Measurements from ENCODE around the gene EFNA5.

EFNA5 gene

DNA sequence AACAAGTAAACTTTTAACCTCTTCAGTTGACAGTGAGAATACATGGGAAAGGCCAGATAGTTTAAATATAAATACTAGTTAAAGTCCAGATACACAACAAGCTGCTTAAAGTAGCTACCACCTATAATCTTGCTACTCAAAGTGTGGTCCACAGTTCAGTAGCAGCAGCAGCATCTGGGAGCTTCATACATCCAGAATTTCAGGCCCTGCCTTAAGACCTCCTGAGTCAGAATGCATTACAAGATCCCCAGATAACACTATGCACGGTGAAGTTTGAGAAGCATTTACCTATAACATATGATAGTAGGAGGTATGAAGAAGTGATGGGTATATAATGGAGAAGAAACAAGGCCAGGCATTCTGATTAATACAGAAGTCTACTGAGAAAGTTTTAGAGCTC lies 244.5 kb downstream of the EFNA5 start:
- peak; percentile 22 for DNase-seq (ENCODE audit: low read depth)

DNA sequence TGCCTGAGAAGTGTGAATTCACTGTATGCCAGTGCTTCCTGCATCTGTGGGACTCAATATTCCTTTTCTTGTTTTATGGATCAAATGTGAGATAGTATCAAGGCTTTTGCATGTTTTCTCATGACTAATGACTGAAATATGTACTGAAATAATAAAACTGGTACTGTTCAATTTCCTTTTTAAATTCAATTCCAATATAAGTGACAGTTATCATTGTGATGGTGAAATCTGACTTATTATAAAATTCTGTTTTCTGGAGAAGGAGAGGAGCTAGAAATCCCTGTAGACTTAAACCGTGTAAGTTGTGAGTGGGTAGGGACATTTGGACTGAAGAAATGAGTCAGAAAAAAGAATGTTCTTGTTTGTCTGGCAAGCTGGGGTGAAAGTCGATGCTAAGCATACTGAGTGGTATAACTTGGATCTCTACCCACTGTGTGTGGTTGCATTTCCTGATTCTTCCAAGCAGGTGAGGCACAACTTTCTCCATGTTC lies 245.2 kb downstream of the EFNA5 start:
- peak; percentile 87 for DNase-seq (ENCODE audit: low read depth)

DNA sequence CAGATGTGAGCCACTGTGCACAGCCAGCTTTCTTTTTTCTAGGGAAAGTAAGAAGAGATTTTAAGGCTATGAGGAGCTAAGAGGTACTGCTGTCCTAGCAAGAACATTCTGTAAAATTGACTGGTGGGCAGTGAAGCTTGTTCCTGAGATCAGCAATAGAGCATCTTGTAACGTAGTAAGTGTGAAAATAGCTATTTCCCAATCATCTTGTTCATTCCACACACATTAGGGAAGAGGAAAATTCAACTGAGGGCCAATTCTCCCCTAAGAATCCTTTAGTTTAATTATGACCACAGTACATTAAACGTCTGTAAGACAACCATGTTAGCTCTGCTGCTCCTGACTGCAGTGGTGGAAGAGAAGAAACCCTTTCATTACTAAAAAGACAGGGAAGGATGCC lies 246.2 kb downstream of the EFNA5 start:
- peak; percentile 4 for DNase-seq (ENCODE audit: low read depth)

DNA sequence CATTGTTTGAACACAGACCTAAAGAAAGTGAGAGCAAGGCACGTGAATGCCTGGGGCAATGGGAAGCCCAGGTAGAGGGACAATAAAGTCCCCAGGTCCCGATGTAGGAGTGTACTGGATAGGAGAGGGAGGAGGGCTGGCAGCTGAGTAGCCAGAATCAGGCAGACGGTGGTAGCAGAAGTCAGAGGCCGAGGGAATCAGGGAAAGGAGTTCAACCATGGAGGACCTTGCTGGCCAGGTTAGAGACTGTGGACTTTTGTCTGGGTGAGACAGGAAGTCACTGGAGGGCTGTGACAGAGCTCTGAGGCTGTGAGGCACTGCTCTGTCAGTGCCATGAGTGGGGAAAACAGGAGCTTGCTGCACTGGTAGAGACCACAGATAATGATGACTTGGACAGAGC lies 248.2 kb downstream of the EFNA5 start:
- DNase-seq (ENCODE audit: low read depth) = peak; percentile 33

DNA sequence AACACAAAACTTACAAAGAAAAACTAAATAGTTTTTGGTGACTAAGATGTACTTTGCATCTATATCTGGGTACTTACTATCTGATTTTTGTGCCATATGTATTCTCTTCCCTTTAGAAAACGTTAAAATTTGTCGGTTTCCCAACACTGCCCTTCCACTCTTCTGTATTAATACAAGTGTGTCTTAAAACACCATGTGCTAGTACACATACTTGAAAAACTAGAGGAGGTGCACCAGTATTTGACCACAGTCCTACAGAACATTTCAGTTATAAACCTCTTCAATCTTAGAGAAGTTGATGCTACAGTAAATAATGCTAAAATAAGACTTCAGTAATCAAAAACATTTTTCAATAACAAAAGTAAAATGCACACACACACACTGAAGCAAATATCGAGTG lies 251.2 kb downstream of the EFNA5 start:
- DNase-seq (ENCODE audit: low read depth) = no peak

DNA sequence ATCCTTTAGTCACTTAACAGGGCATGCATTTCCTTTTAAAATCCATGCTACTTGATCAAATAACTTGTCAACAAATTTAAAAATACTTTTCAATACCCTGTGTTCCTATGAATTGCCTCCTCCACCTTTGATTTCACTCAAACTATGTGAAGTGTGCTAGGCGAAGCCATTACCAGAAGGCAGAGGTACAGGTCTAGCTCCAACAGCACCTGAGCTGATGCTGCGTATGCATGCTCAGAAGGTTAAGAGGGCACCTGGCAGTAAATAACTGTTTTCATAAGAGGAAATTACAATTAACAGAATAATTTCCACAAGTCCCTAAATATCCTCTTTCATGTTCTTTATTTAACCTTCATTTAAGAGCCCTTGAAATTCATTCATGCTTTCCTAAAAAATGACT lies 251.8 kb downstream of the EFNA5 start:
- DNase-seq (ENCODE audit: low read depth) = no peak

DNA sequence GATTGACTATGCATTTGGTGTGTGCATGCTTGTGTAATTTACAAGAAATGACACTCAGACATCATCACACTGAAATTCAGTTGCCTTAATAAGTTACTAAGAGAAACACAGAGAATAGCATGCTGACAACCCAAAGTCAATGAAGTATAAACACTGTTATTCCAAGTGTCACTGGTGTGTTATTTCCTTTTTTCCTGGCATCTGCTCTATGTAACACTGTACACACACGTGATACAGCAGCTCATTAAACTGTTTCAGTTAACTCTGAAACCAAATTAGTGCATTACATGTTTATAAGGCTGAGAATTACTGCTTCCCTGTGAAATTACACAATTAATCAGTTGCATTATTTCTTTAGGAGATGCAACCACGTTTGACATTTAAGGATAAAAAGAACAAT lies 252.7 kb downstream of the EFNA5 start:
- DNase-seq (ENCODE audit: low read depth) = no peak

DNA sequence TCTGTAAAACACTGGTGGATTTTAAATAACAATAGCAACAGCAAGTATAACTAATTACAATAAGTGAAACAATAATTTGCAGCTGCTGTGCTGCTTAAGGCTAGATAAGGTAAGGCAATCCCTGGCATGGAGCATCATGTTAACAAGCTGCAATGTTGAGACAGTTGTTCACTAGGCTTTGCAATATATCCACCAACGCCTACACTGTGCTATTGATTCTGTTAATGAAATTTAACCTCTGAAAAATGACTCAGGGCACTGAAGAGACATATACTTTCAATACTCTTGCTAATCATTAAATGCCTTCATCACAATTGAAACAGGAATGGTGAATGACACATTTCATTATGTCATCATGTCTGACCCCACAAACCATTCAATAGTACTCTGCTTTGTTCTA lies 255.0 kb downstream of the EFNA5 start:
- no peak for DNase-seq (ENCODE audit: low read depth)

DNA sequence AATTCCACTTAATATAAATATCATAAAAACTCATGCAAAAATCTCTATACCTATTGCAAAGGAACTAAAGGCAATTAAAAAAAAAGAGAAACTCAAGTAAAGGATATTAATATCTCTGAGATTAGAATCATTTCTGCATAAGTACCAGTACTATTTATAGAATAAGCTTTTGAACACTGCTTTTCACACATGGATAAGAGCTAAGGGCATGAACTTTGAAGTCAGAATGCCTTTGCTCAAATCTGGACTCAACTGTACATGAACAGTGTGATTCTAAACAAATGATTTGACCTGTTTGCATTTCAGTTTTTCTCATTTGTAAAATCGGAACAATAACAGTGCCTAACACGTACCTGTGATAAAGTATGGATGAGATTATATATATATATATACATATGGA lies 255.9 kb downstream of the EFNA5 start:
- no peak for DNase-seq (ENCODE audit: low read depth)

DNA sequence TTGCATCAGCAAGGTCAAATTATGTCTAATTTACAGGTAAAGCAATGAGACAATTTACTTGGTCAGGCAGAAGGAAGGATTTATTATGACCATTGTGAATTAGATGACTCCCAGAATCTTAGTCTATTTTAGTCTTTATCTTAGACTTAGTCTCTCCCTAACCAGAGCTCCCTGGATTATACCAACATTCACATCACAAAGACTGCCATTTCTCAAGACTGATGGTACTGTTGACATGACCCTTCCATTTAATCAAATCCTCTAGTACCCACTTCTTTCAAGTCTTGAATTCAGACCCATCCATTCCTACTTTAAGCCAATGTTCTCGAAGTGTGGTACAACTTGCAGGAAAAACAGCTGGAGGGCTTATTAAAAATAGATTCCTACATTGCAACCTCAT lies 257.0 kb downstream of the EFNA5 start:
- no peak for DNase-seq (ENCODE audit: low read depth)

DNA sequence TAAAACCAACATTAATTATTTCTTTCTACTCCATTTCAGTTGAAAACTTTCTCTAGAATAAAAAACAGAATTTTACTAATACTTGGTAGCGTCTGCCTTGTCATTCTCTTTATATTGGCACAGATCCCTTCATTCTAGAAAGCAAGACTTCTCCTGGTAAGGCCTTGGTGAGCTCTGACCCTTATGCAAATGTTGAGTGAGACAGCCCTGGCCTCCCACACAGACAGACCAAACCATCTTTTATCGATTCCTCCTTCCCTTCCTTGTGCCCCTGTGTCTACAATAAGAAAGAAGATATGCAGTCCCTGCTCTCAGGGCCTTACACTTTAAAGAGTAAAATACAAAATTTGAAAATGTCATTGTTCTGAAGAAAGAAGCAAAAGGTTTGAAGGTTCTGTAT lies 262.2 kb downstream of the EFNA5 start:
- DNase-seq (ENCODE audit: low read depth) = no peak

DNA sequence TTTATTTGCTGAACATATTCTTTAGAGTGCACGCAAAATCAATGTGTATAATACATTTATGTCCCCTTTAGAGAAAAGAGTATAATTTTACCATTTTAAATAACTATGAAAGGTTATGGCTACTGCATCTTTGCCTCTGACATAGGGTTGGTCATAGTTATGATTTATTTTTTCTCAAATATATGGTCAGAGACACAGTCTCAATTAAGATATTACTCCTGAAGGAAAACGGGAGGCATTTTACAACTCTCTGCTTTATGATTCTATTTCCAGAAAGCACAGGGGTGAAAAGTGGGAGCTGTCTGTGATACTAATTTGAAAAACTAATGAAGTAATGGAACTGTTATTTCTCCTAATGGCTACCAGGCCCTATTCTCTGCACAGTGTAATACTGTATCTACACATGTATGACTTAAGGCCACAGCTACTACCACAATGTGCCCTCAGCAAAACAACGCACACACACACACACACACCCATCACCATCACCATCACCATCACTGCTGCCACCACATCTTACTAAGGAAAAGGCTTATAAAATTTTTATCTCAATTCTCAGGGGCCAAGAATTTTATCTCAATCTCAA lies 262.9 kb downstream of the EFNA5 start:
- no peak for DNase-seq (ENCODE audit: low read depth)

DNA sequence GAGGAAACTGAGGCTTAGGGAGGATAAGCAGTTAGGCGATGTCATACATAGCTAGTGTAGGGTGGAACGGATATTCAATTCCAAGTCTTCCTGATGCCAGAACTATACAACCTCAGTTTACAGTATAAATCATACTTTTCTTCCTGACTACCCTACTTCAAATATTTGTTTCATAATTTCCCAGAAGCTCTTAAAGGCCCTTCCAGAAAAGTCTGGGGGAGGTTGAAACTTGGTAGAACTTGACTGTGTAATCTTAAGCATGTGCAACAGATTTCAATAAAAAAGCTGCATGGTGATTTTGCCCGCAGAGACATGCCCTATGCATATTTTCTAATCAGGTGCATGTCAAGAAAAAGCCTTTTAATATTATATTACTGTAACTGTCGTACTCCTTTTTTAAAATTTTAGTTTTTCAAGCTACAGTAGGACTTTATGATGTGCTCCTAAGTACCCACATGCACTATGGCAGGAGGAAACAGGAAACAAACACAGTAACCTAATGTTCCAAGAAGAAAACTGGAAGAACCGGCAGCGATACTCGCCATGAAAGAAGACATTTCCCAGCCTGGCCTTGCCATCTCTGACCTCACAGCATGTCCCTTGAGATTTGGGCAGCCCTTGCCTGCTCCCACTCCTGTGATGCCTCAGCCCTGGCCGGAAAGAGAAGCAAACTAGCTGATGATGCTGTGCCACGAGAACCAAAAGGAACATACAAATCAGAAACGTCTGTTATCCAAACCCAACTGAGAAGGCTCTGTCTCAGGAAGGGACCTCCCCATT lies 266.0 kb downstream of the EFNA5 start:
- no peak for DNase-seq (ENCODE audit: low read depth)

DNA sequence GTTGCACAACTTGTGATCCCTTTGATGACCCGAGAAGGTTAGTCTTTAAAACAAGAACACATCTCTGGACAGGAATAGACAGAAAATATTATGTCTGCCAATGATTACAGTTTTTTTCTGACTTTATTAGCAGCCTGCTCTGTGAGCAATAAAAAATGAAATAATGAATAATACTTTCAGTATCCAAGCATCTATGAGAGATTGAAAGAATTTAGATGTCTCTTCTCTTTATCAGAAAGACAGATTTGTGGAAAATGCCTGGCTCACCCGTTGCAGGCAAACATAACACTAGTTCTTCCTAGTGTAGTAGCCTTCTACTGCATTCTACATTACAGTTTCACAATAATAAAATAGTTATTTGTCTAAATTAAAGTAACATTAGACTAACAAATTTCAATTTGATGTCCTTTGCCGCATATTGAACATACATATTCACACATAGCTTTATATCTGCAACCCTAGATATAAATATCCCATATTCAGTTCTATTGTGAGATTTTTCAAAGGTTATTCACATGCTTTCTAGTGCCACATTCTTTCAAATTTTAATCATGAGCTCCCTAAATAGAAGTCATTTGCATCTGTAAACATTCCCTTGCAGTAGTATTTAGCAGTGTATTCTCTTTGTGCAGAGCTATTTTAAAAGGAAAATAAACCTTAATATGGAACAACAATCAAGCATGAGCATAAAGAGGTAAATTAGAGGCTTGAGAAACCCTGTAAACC lies 267.3 kb downstream of the EFNA5 start:
- DNase-seq (ENCODE audit: low read depth) = no peak

DNA sequence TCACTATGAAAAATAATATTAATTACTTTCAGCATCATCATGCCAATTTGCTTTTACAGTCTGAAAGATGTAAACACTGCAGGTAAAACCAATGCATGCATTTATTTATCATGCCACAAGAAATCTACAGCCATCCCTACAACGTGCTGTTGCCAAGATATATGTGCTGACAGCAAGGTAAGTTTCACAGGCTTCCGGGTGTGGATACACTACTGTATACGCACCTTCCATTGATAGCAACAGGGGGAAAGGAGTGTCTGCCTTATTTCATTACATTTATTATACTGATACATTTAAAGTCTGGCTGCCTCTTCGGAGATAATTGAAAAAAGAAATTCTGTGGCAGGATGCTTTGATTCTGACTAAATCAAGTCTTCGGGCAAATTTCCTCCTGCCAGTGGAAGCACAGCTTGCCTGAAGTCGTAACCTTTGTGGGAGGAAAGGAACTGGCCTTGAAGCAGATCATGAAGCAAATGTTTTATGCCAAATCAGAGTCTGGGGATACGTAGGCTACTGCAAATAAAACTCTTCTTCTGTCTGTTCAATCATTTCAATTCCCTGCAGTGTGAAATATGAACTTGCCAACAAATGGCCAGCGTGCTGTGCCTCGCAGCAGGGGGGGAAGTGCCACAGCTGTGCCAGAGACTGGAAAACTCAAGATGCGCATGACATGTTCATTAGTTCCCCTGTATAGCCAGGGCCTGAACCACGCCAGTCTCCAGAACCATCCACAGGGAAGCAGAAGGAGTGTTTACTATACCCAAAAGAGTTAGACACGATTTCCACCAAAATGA lies 268.1 kb downstream of the EFNA5 start:
- DNase-seq (ENCODE audit: low read depth) = no peak

DNA sequence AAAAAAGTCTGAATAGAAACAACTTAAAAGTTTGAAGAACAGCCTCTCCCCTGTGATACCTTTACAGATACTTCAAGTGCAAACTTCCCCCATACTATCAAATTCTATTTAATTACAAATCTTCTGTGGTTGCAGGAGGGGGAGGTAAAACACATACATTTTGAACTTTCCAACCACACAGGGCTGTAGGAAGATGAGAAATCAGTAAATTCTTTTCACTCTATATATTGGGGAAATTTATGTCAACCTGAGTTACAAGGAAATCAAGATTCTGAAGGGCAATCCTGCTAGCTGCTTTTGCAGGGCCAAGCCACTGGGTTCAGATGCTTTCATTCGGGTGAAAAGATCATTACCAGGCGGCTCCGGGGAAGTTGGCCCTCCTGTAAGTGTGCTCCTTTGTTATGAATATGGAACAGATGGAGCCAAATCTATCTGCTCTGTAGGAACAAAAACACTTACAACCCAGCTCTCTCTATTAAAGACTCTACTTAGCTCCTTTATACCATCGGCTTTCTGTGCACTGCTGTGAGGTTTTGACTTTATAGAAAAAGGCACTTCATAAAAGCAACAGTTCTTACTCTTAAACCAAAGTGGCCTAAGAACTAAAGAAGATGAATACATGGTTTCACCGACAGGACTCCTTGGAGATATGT lies 269.1 kb downstream of the EFNA5 start:
- DNase-seq (ENCODE audit: low read depth) = no peak

DNA sequence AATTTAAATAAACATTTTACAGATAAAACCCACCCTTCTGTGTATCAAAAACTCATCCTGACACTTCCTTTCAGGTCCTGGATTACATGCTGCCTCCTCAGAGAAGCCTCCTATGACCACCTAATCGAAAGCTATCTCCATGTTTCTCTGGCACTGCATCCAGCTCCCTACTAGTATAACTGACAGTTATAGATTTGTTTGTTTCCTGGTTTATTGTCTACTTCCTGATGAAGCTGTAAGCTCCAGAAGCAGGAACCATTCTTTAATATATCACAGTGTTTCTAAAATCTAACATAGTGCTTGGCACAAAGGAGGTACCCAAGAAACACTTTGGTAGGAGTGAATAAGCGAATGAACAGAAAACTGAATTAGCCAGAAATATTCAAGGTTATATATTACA lies 270.4 kb downstream of the EFNA5 start:
- no peak for DNase-seq (ENCODE audit: low read depth)

DNA sequence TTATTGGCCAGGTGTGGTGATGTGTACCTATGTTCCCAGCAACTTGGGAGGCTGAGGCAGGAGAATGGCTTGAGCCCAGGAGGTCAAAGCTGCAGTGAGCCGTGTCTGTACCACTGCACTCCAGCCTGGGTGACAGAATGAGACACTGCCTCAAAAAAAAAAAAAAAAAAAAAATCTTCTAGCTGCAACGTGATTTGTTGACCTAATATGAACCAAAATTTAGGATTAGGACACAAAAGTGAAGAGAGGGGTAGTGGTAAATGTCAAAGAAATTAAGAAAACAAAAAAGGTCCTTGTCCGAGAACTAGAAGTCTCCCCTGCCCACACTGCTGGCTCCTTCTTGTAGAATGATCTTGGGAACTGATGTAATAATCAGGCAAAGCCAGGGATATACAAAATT lies 272.0 kb downstream of the EFNA5 start:
- DNase-seq (ENCODE audit: low read depth) = no peak

DNA sequence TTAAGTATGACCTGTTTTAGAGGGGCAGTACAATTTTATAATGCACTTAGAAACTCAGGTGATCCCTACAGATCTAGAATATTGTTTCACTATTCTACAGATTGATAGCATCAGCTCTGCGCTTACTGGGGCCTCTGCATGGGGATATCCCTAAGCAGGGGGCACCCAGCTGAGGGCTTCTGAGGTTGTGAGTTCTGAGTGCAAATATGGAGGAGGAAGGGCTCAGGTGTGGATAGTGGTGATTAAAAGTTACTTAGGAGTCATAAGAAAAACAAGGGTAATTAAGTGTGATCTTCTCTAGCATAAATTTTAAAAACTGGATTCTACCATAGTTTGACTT lies 274.4 kb downstream of the EFNA5 start:
- no peak for DNase-seq (ENCODE audit: low read depth)

DNA sequence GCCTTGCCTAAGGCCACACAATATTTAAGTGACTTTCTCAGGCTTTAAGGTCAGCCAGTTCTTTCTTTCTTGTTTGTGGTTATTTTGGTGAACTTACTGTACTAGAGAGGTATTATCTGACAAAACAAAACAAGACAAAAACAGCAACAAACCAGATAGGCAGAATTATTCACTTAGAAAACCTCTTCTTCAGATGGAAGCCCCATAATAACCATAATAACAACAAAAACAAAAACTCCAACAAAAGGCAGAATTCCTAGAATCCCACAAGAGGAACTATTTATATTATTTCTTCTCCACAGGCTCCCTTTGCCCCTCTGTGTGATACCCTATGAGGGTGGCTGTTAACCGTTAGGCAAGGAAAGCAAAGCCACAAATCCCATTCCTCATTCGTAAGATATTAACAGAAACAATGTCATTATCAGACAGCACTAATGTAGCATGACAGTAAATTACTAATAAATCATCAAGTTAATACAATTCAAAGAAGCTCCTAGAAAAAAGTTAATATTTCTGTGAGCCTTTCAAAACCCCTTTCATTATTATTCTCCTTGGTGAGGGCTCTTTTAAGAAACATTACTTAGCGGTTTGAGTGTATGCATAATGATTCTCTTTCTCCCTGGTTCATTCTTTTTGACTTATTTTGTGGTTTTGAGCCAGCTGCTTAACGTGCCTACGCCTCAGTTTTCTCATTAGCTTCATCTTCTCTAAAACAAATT lies 274.9 kb downstream of the EFNA5 start:
- no peak for DNase-seq (ENCODE audit: low read depth)

DNA sequence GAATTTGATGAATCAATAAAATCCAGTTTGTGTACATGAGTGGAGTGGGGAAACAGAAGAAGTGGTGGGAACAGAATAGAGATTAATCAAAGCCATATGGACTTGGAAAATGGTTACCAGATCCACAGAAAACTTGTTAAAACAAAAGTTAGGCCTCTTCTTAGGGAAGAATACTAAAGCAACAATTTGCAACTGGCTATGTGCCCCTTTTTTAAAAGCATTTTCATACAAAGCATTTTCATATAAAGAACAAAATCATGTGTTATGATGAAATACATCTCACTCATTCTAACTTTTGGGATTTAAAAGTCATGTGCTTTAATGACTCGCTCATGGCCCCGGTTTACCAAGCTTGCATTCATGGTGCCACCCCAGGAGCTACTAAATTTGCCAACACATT lies 276.9 kb downstream of the EFNA5 start:
- no peak for DNase-seq (ENCODE audit: low read depth)

Measured in ELR (cell line).